Measurements from ENCODE around the gene MUCL3.

GRCh38 chr6:30985490-30985889 is 44.7 kb downstream of the MUCL3 start:
- TF ChIP-seq CTCF (IDR thresholded peaks at IDR 0.05; ENCODE audit: low read depth, low read length, poor library complexity, severe bottlenecking) (no peak), EZH2phosphoT487 (IDR thresholded peaks at IDR 0.05; ENCODE audit: borderline replicate concordance, low read length) (no peak)

Measured in DOHH2 (cell line).